Endodermal cell (in vitro differentiated cells): ENCODE results near the gene CMC1. TPM values are rescaled to one million over a fixed set of nuclear protein-coding genes. Genes with fewer than 3 reads are reported as not detected.

Experiments used
- DNase-seq: peaks from one replicate; pipeline ENCODE4 v3.0.0-alpha.2; 2017
- H3K27ac ChIP-seq: 2 replicates; pipeline ENCODE4 v1.5.1; 2013; ENCODE audit warnings: mild to moderate bottlenecking, low read depth, low read length, moderate library complexity
- H3K27me3 ChIP-seq: 2 replicates; pipeline ENCODE4 v1.6.1; 2013; ENCODE audit warnings: mild to moderate bottlenecking, low read length, moderate library complexity; ENCODE audit not compliant: insufficient read depth, control insufficient read depth, poor library complexity, severe bottlenecking
- H3K36me3 ChIP-seq: 2 replicates; pipeline ENCODE4 v1.7.0; 2013; ENCODE audit warnings: mild to moderate bottlenecking, low read length, moderate library complexity; ENCODE audit not compliant: control insufficient read depth, insufficient read depth
- H3K4me1 ChIP-seq: one replicate; pipeline ENCODE4 v1.7.0; 2013; ENCODE audit warnings: low read length; ENCODE audit not compliant: control insufficient read depth, insufficient read depth
- H3K4me3 ChIP-seq: 2 replicates; pipeline ENCODE4 v1.5.1; 2013; ENCODE audit warnings: mild to moderate bottlenecking, low read length, moderate library complexity
- H3K9ac ChIP-seq: 2 replicates; pipeline ENCODE4 v1.6.1; 2013; ENCODE audit warnings: mild to moderate bottlenecking, low read length, moderate library complexity; ENCODE audit not compliant: poor library complexity, severe bottlenecking; ENCODE audit errors: extremely low read depth
- H3K9me3 ChIP-seq: 2 replicates; pipeline ENCODE4 v1.6.1; 2013; ENCODE audit warnings: mild to moderate bottlenecking, low read length, moderate library complexity; ENCODE audit not compliant: control insufficient read depth
- H3K27ac Mint-ChIP-seq: 2 replicates; pipeline ENCODE4 v1.8.0; 2020; ENCODE audit warnings: mixed read lengths
- H3K27me3 Mint-ChIP-seq: 2 replicates; pipeline ENCODE4 v1.8.0; 2021; ENCODE audit warnings: mild to moderate bottlenecking, mixed read lengths; ENCODE audit not compliant: insufficient read depth
- H3K36me3 Mint-ChIP-seq: 2 replicates; pipeline ENCODE4 v1.8.0; 2020; ENCODE audit warnings: low read depth, mixed read lengths
- H3K4me1 Mint-ChIP-seq: 2 replicates; pipeline ENCODE4 v1.8.0; 2020; ENCODE audit warnings: mixed read lengths
- H3K4me3 Mint-ChIP-seq: 2 replicates; pipeline ENCODE4 v1.8.0; 2020; ENCODE audit warnings: mild to moderate bottlenecking, moderate library complexity, mixed read lengths
- H3K9me3 Mint-ChIP-seq: 2 replicates; pipeline ENCODE4 v1.8.0; 2020; ENCODE audit warnings: mild to moderate bottlenecking, mixed read lengths
- WGBS, 2 experiments: methylation state at CpG; one replicate each; pipeline versions ENCODE4 v1.1.5 to v1.1.7; 2013; ENCODE audit warnings: missing lambda C conversion rate in 2 of 2, mixed read lengths in 1 of 2; ENCODE audit not compliant: insufficient coverage in 1 of 2, insufficient read length in 1 of 2; 5-methylcytosine and 5-hydroxymethylcytosine counted together
- total RNA-seq, 2 donors: library from RNA; stranded (reverse); fragmentation: NEBNext Ultra II Directional in 1 of 2; extraction: Animal tissue kit (Norgen Biotek cat#: 25700) in 1 of 2; gene quantifications; 2 replicates in 1 of 2; 3 replicates in 1 of 2; pipeline ENCODE4 v1.2.1, GENCODE V29; 2021
- TF ChIP-seq, protein P1 (sequence below): fragments of 200-600 bp; sonication (generic); conservative IDR thresholded peaks from 2 replicates; pipeline ENCODE4 v1.5.0; 2021; ENCODE audit warnings: antibody characterized with exemption, mild to moderate bottlenecking

CMC1 gene
- total RNA-seq, 2 donors from 2014 or later: 23.8 to 33.6 TPM

DNA sequence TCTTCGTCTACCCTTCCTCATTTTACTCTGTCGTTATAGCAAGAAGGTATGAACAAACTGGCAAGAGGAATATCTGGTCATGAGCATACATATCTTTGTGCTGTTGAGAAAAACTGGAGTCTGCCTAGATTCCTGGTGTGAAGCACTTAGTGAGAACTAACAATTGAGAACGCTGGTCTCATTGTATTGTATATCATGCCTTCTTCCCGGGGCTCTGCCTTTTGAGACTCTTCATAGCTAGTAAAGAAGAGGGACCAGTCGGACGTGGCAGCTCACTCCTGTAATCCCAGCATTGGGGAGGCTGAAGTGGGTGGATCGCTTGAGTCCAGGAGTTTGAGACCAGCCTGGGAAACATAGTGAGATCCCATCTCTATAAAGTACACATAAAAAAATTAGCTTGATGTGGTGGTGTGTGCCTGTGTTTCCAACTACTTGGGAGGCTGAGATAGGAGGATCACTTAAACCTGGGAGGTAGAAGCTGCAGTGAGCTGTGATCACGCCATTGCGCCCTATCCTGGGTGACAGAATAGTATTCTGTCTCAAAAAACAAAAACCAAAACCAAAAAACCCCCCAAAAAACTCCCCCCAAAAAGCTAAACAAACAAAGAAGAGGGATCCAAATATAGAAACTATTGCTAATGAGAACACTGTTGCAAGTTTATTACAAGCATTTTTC lies 11.8 kb downstream of the CMC1 start:
- H3K9ac ChIP-seq: no peak overlapping the region
- Mint-ChIP-seq H3K9me3 (no peaks in the 10 kb centered on the region), H3K36me3 (no peaks in the 10 kb centered on the region), H3K4me1 (peaks cover 38% of the 10 kb centered on the region), H3K27me3 (no peaks in the 10 kb centered on the region), H3K4me3 (no peak overlapping the region), H3K27ac (no peak overlapping the region)
- H3K9me3 ChIP-seq: no peaks in the 10 kb centered on the region
- no peak overlapping the region for H3K4me3 ChIP-seq
- H3K27ac ChIP-seq: no peak overlapping the region
- no peaks in the 10 kb centered on the region for H3K36me3 ChIP-seq
- H3K4me1 ChIP-seq: peaks cover 7% of the 10 kb centered on the region
- 78 to 100% methylated on average over 1 to 8 of the region's 9 CpGs for WGBS, 2 experiments
- no peaks in the 10 kb centered on the region for H3K27me3 ChIP-seq
- no peak for DNase-seq
- TF ChIP-seq, protein P1, sequence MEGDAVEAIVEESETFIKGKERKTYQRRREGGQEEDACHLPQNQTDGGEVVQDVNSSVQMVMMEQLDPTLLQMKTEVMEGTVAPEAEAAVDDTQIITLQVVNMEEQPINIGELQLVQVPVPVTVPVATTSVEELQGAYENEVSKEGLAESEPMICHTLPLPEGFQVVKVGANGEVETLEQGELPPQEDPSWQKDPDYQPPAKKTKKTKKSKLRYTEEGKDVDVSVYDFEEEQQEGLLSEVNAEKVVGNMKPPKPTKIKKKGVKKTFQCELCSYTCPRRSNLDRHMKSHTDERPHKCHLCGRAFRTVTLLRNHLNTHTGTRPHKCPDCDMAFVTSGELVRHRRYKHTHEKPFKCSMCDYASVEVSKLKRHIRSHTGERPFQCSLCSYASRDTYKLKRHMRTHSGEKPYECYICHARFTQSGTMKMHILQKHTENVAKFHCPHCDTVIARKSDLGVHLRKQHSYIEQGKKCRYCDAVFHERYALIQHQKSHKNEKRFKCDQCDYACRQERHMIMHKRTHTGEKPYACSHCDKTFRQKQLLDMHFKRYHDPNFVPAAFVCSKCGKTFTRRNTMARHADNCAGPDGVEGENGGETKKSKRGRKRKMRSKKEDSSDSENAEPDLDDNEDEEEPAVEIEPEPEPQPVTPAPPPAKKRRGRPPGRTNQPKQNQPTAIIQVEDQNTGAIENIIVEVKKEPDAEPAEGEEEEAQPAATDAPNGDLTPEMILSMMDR: no peak

DNA sequence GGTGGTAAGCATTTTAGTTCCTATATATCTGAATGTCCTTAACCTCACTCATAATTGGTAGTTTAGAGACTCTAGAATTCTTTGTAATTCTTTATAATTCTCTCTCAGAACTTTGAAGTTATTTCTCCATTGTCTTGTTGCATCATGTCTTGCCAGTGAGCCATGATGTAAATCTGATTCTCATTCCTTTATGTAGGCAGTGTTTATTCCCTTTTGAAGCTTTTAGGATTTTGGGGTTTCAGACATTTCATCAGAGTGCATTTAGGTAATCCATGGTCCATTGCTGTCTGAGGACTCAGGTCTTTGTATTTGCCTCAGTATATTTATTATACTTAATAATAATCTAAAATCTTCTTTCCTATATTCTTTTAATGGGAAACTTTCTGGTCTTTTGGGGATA lies 20.6 kb downstream of the CMC1 start:
- no peak overlapping the region for H3K27ac Mint-ChIP-seq
- TF ChIP-seq, protein P1: no peak
- no peaks in the 10 kb centered on the region for H3K27me3 Mint-ChIP-seq
- DNase-seq: no peak
- H3K36me3 ChIP-seq: peaks cover 13% of the 10 kb centered on the region
- no peaks in the 10 kb centered on the region for H3K9me3 ChIP-seq
- H3K36me3 Mint-ChIP-seq: no peaks in the 10 kb centered on the region
- no peaks in the 10 kb centered on the region for H3K4me1 ChIP-seq
- H3K4me3 Mint-ChIP-seq: no peak overlapping the region
- no peak overlapping the region for H3K27ac ChIP-seq
- no peaks in the 10 kb centered on the region for H3K9me3 Mint-ChIP-seq
- H3K4me3 ChIP-seq: no peak overlapping the region
- H3K9ac ChIP-seq: no peak overlapping the region
- no peaks in the 10 kb centered on the region for H3K27me3 ChIP-seq
- peaks cover 7% of the 10 kb centered on the region for H3K4me1 Mint-ChIP-seq

DNA sequence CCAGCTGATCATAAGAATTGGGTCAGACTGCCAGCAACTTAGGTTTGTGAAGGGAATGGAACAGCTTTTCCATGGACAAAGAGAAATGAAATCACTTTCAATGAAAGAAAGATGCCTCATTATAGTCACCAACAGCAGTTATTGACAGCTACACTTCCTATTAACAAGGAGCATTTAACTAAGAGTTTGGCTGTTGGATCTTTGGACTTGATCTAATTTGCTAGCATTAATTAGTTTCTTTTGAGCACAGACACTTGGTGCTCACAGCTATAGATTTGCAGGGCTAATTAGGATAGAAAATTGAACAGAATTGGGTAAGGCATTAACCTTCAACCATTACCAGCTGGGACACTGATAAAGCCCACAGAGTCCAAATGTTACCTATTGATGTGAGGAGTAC lies 24.2 kb downstream of the CMC1 start:
- no peak for DNase-seq
- H3K4me3 Mint-ChIP-seq: no peak overlapping the region
- H3K4me1 ChIP-seq: no peaks in the 10 kb centered on the region
- no peak overlapping the region for H3K27ac ChIP-seq
- no peaks in the 10 kb centered on the region for H3K27me3 Mint-ChIP-seq
- H3K4me3 ChIP-seq: no peak overlapping the region
- H3K36me3 Mint-ChIP-seq: peaks cover 14% of the 10 kb centered on the region
- H3K36me3 ChIP-seq: peaks cover 13% of the 10 kb centered on the region
- H3K4me1 Mint-ChIP-seq: peaks cover 12% of the 10 kb centered on the region
- H3K9ac ChIP-seq: no peak overlapping the region
- H3K27ac Mint-ChIP-seq: no peak overlapping the region
- H3K9me3 Mint-ChIP-seq: peaks cover 4% of the 10 kb centered on the region
- TF ChIP-seq, protein P1: no peak
- no peaks in the 10 kb centered on the region for H3K27me3 ChIP-seq
- no peaks in the 10 kb centered on the region for H3K9me3 ChIP-seq
